Mononuclear cell (primary cell): ENCODE data around the gene HOXC12. TPM values are rescaled to one million over a fixed set of nuclear protein-coding genes. Genes with fewer than 3 reads are reported as not detected.

Source experiments
- H3K27me3 ChIP-seq: 2 replicates; pipeline ENCODE4 v1.6.0; 2011; ENCODE audit warnings: low read length, control low read depth; ENCODE audit not compliant: insufficient read depth
- H3K4me1 ChIP-seq: 2 replicates; pipeline ENCODE4 v1.5.1; 2011; ENCODE audit warnings: mild to moderate bottlenecking, low read length, control low read depth; ENCODE audit not compliant: insufficient read depth
- H3K4me3 ChIP-seq: 2 replicates; pipeline ENCODE4 v1.5.1; 2011; ENCODE audit warnings: mild to moderate bottlenecking, low read length, moderate library complexity
- H3K9me3 ChIP-seq: 2 replicates; pipeline ENCODE4 v1.5.1; 2011; ENCODE audit warnings: low read depth, mild to moderate bottlenecking, control low read depth, low read length
- total RNA-seq: library from RNA; depleted of rRNA; stranded (reverse); fragments of >200 nt; gene quantifications from one replicate; pipeline ENCODE4 v1.2.3, GENCODE V29; 2012

HOXC12 gene
- total RNA-seq, 1 donor, result not detected

- Histone ChIP-seq H3K9me3 (no peaks in the 10 kb centered on the region), H3K4me1 (peaks cover 25% of the 10 kb centered on the region)
Measured at GRCh38 chr12:53971129-53971528, 16.4 kb downstream of the HOXC12 start.

GRCh38 chr12:53971686-53972085 is 17.0 kb downstream of the HOXC12 start:
- Histone ChIP-seq H3K4me1 (peaks cover 21% of the 10 kb centered on the region), H3K4me3 (no peak overlapping the region), H3K27me3 (peaks cover 96% of the 10 kb centered on the region), H3K9me3 (no peaks in the 10 kb centered on the region)

More at GRCh38 chr12:53971129-53971528, 16.4 kb downstream of the HOXC12 start:
- H3K27me3 ChIP-seq, result peaks cover 96% of the 10 kb centered on the region
- H3K4me3 ChIP-seq, result no peak overlapping the region

- Histone ChIP-seq H3K27me3 (peaks cover 96% of the 10 kb centered on the region), H3K4me1 (peaks cover 20% of the 10 kb centered on the region), H3K4me3 (no peak overlapping the region), H3K9me3 (no peaks in the 10 kb centered on the region)
Measured at GRCh38 chr12:53972152-53972702, 17.5 kb downstream of the HOXC12 start.

- Histone ChIP-seq H3K4me1 (peaks cover 20% of the 10 kb centered on the region), H3K27me3 (peaks cover 96% of the 10 kb centered on the region), H3K4me3 (no peak within 1 kb of the TSS), H3K9me3 (no peaks in the 10 kb centered on the region)
Measured at GRCh38 chr12:53972722-53973235, 18.1 kb downstream of the HOXC12 start, which contains the start of gene HOXC11. HOXC11 (plus strand) TSS chr12:53973126; CDS start chr12:53973242, 116 bp downstream.

GRCh38 chr12:53973236-53974042 is 18.7 kb downstream of the HOXC12 start:
- no peaks in the 10 kb centered on the region for H3K9me3 ChIP-seq
- H3K4me3 ChIP-seq, result no peak overlapping the region
- peaks cover 95% of the 10 kb centered on the region for H3K27me3 ChIP-seq
- H3K4me1 ChIP-seq, result peaks cover 20% of the 10 kb centered on the region

- no peaks in the 10 kb centered on the region for H3K9me3 ChIP-seq
- no peak within 1 kb of the TSS for H3K4me3 ChIP-seq
- peaks cover 20% of the 10 kb centered on the region for H3K4me1 ChIP-seq
- H3K27me3 ChIP-seq, result peaks cover 95% of the 10 kb centered on the region
Measured at GRCh38 chr12:53974084-53975063, 19.7 kb downstream of the HOXC12 start, which contains the start of gene HOTAIR. HOTAIR (minus strand) TSS chr12:53974954.

GRCh38 chr12:53975064-53975471 is 20.4 kb downstream of the HOXC12 start:
- Histone ChIP-seq H3K4me3 (no peak overlapping the region), H3K9me3 (no peaks in the 10 kb centered on the region), H3K27me3 (peaks cover 95% of the 10 kb centered on the region), H3K4me1 (peaks cover 20% of the 10 kb centered on the region)

- Histone ChIP-seq H3K4me1 (peaks cover 20% of the 10 kb centered on the region), H3K9me3 (no peaks in the 10 kb centered on the region), H3K4me3 (no peak overlapping the region), H3K27me3 (peaks cover 95% of the 10 kb centered on the region)
Measured at GRCh38 chr12:53975479-53976152, 20.9 kb downstream of the HOXC12 start.

GRCh38 chr12:53976172-53976822 is 21.6 kb downstream of the HOXC12 start:
- H3K4me1 ChIP-seq, result peaks cover 20% of the 10 kb centered on the region
- H3K4me3 ChIP-seq, result no peak overlapping the region
- H3K9me3 ChIP-seq, result no peaks in the 10 kb centered on the region
- H3K27me3 ChIP-seq, result peaks cover 95% of the 10 kb centered on the region

GRCh38 chr12:53976823-53977595 is 22.3 kb downstream of the HOXC12 start:
- Histone ChIP-seq H3K4me3 (no peak overlapping the region), H3K9me3 (no peaks in the 10 kb centered on the region), H3K27me3 (peaks cover 95% of the 10 kb centered on the region), H3K4me1 (peaks cover 20% of the 10 kb centered on the region)

- Histone ChIP-seq H3K4me3 (no peak overlapping the region), H3K4me1 (peaks cover 20% of the 10 kb centered on the region), H3K27me3 (peaks cover 95% of the 10 kb centered on the region), H3K9me3 (no peaks in the 10 kb centered on the region)
Measured at GRCh38 chr12:53977596-53978445, 23.1 kb downstream of the HOXC12 start.

GRCh38 chr12:53978477-53979356 is 24.0 kb downstream of the HOXC12 start:
- peaks cover 95% of the 10 kb centered on the region for H3K27me3 ChIP-seq
- no peak overlapping the region for H3K4me3 ChIP-seq
- peaks cover 15% of the 10 kb centered on the region for H3K4me1 ChIP-seq
- H3K9me3 ChIP-seq, result no peaks in the 10 kb centered on the region
